Transverse colon (tissue), 4 donors: Measurements from ENCODE around the gene AGBL5. TPM values are rescaled to one million over a fixed set of nuclear protein-coding genes. Genes with fewer than 3 reads are reported as not detected.

ENCODE experiments used
- DNase-seq: peaks from one replicate; pipeline ENCODE4 v3.0.0-alpha.2; 2019
- H3K27ac ChIP-seq, 4 donors: fragments of 200-600 bp; sonication (generic); 2 replicates each; pipeline ENCODE4 v1.5.1; 2016 to 2018; ENCODE audit warnings: inconsistent platforms in 4 of 4
- H3K27me3 ChIP-seq: fragments of 200-600 bp; sonication (generic); 2 replicates; pipeline ENCODE4 v1.5.1; 2017; ENCODE audit warnings: inconsistent platforms
- H3K36me3 ChIP-seq, 4 donors: fragments of 200-600 bp; sonication (generic); 2 replicates each; pipeline ENCODE4 v1.5.1; 2017 to 2019; ENCODE audit warnings: inconsistent platforms in 4 of 4
- H3K4me1 ChIP-seq, 4 donors: fragments of 200-600 bp; sonication (generic); 2 replicates each; pipeline ENCODE4 v1.5.1; 2017 to 2020; ENCODE audit warnings: inconsistent platforms in 4 of 4
- H3K4me3 ChIP-seq, 4 donors: fragments of 200-600 bp; sonication (generic); 1 replicate in 1 of 4; 2 replicates in 3 of 4; pipeline versions ENCODE4 v1.5.1 to v1.6.1; 2017 to 2019; ENCODE audit warnings: inconsistent platforms in 4 of 4
- H3K9me3 ChIP-seq, 2 donors: fragments of 200-600 bp; sonication (generic); 2 replicates each; pipeline ENCODE4 v1.5.1; 2017 to 2019; ENCODE audit warnings: inconsistent platforms in 2 of 2
- CTCF ChIP-seq, 5 experiments: fragments of 200-600 bp in 3 of 5; fragments of 450-650 bp in 2 of 5; sonication (generic) in 3 of 5; IDR thresholded peaks; 1 replicate in 2 of 5; 2 replicates in 3 of 5; pipeline ENCODE4 v1.5.1; 2016 to 2017; ENCODE audit warnings: antibody characterized with exemption in 5 of 5, inconsistent platforms in 3 of 5, mild to moderate bottlenecking in 2 of 5, moderate library complexity in 1 of 5
- EP300 ChIP-seq: sonication (generic); formaldehyde crosslinking; IDR thresholded peaks from one replicate; pipeline ENCODE4 v1.6.1; 2017; ENCODE audit warnings: antibody characterized with exemption, low read depth
- POLR2A ChIP-seq: fragments of 450-650 bp; IDR thresholded peaks from one replicate; pipeline ENCODE4 v1.6.1; 2016; ENCODE audit warnings: antibody characterized with exemption, mild to moderate bottlenecking, moderate library complexity
- POLR2AphosphoS5 ChIP-seq, 3 donors: sonication (generic); formaldehyde crosslinking; IDR thresholded peaks; one replicate each; pipeline ENCODE4 v1.6.1; 2016; ENCODE audit warnings: antibody characterized with exemption in 3 of 3
- WGBS, 2 donors: methylation state at CpG; one replicate each; pipeline ENCODE4 v1.1.5; 2018; ENCODE audit warnings: low coverage in 1 of 2; 5-methylcytosine and 5-hydroxymethylcytosine counted together
- in situ Hi-C, 4 donors: fragments of 200-750 bp; cut with MboI; loops; one replicate each; pipeline versions ENCODE4 v1.15.0 to v1.15.1; 2017; ENCODE audit warnings: low sequenced_read_pairs in 3 of 4, low pct_ligation_motif_present in 1 of 4, low pct_unique_long_range_greater_than_20kb in 1 of 4
- intact Hi-C: fragments of 100-400 bp; cut with DNase I; formaldehyde crosslinking; loops from one replicate; pipeline ENCODE4 v1.15.1; 2023; ENCODE audit warnings: low total_unique reads
- total RNA-seq, 4 donors: library from RNA; depleted of rRNA; stranded (reverse); fragments of >200 nt; gene quantifications; one replicate each; pipeline ENCODE4 v1.1.0, GENCODE V29; 2016

The AGBL5 gene
- total RNA-seq, 4 donors from 2014 or later, result 9.7 to 39.2 (median 13.9) TPM

- WGBS, 2 donors, result 86% methylated on average over 5 of the region's 5 CpGs; no CpG with 5 or more reads in 1 of the 2 donors
- H3K27me3 ChIP-seq, result no peaks in the 10 kb centered on the region
- in situ Hi-C loops (loop anchor here (10.0 to 25.0 kb wide), 2 partner anchors 123 to 126 kb away; partner anchors contain the start of gene MAPRE3 (in 3 of the 4)), intact Hi-C loops (loop anchor here (5.0 kb wide), 2 partner anchors 36 to 56 kb away; partner anchors contain the start of genes AGBL5 and TMEM214)
- DNase-seq, result no peak
- H3K4me3 ChIP-seq, result no peak overlapping the region
- peaks cover 12 to 36% (median 22%) of the 10 kb centered on the region in 4 donors for H3K4me1 ChIP-seq
- no peaks in the 10 kb centered on the region for H3K36me3 ChIP-seq
- no peak for TF ChIP-seq CTCF (IDR thresholded peaks at IDR 0.05)
- TF ChIP-seq POLR2A, result no peak
- TF ChIP-seq EP300, result no peak
- no peak for TF ChIP-seq POLR2AphosphoS5 (IDR thresholded peaks at IDR 0.05)
- no peak overlapping the region for H3K27ac ChIP-seq
- H3K9me3 ChIP-seq, result no peaks in the 10 kb centered on the region
These were observed 36.4 kb downstream of the AGBL5 start for GRCh38 chr2:27087823-27088410.

GRCh38 chr2:27088634-27089033 lies 37.2 kb downstream of the AGBL5 start:
- WGBS, 2 donors, result 57 to 71% methylated on average over 5 to 6 of the region's 6 CpGs
- no peaks in the 10 kb centered on the region for H3K36me3 ChIP-seq
- no peak for TF ChIP-seq POLR2AphosphoS5 (IDR thresholded peaks at IDR 0.05)
- no peak for TF ChIP-seq POLR2A
- TF ChIP-seq EP300, result no peak
- no peak for TF ChIP-seq CTCF (IDR thresholded peaks at IDR 0.05)
- no peaks in the 10 kb centered on the region for H3K27me3 ChIP-seq
- H3K27ac ChIP-seq, result no peak overlapping the region
- in situ Hi-C loops, result loop anchor here (10.0 to 25.0 kb wide), 2 partner anchors 124 to 126 kb away; partner anchors contain the start of gene MAPRE3 (in 3 of the 4)
- H3K9me3 ChIP-seq, result no peaks in the 10 kb centered on the region
- H3K4me3 ChIP-seq, result no peak overlapping the region
- intact Hi-C loops, result loop anchor here (5.0 kb wide), 2 partner anchors 36 to 56 kb away; partner anchors contain the start of genes AGBL5 and TMEM214
- DNase-seq, result no peak
- peaks cover 12 to 32% (median 23%) of the 10 kb centered on the region in 4 donors for H3K4me1 ChIP-seq

GRCh38 chr2:27089111-27089954 lies 37.9 kb downstream of the AGBL5 start:
- H3K27me3 ChIP-seq, result no peaks in the 10 kb centered on the region
- intact Hi-C loops, result loop anchor here (5.0 kb wide), 2 partner anchors 37 to 57 kb away; partner anchors contain the start of genes AGBL5 and TMEM214
- in situ Hi-C loops, result loop anchor here (10.0 to 25.0 kb wide), 2 partner anchors 125 to 127 kb away; partner anchors contain the start of gene MAPRE3 (in 3 of the 4)
- H3K27ac ChIP-seq, result no peak overlapping the region
- H3K4me3 ChIP-seq, result no peak overlapping the region
- H3K4me1 ChIP-seq, result peaks cover 12 to 31% (median 23%) of the 10 kb centered on the region in 4 donors
- H3K36me3 ChIP-seq, result no peaks in the 10 kb centered on the region
- DNase-seq, result no peak
- TF ChIP-seq CTCF (IDR thresholded peaks at IDR 0.05), result no peak
- 89% methylated on average over 14 of the region's 14 CpGs; no CpG with 5 or more reads in 1 of the 2 donors for WGBS, 2 donors
- H3K9me3 ChIP-seq, result no peaks in the 10 kb centered on the region
